NCI-H128 (cell line): ENCODE data around the gene SP140L.
"Not testable (repeated sequence)": the region's sequence is repeated elsewhere in the genome, so short reads cannot be mapped to it uniquely, and the experiment has no call there.

Source experiments
- DNase-seq: peaks from one replicate; lab custom pipeline; 2025; ENCODE audit not compliant: unreplicated experiment; lab: John Stamatoyannopoulos, UW

The SP140L gene

GRCh38 chr2:230362030-230362691, 35.2 kb downstream of the SP140L start:
- no peak for DNase-seq

DNA sequence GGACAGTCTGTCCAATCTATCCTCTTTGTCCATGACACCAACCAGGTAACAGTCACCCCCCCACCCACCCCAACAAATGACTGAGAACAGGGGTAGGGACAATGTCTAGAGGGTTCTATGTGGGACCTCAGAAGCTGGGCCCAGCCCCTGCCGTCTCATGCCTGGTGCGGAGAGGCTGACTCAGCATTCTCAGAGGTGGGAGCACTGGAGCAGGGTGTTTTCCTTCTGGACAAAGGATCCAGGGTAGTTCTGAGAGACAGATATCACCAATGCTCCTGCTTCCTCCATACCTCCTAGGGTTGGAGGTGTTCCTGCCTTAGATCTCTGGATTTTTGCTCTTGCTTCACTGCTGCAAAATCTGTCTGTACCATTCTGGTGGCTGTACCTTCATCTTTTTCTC, 55.1 kb downstream of the SP140L start:
- no peak for DNase-seq

DNA sequence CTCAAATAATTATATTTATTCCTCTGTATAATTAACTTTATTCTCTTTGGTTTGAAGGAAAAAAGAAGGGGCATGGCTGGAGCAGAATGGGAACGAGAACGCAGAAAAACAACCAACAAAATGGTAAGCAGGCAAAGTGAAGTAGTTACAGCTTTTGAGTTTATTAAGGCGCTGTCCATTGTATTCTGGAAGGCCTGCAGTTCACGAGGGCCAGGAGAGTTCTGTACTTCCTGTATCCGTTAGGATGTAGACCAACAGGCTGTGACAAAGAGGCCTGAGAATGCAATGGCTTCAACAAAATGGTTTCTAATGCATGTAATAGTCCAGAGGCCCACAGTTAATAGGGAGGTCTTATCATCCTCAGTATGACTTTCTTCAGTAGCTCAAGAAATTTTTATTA, 56.5 kb downstream of the SP140L start:
- DNase-seq: no peak

GRCh38 chr2:230384986-230385385, 58.0 kb downstream of the SP140L start:
- no peak for DNase-seq

DNA sequence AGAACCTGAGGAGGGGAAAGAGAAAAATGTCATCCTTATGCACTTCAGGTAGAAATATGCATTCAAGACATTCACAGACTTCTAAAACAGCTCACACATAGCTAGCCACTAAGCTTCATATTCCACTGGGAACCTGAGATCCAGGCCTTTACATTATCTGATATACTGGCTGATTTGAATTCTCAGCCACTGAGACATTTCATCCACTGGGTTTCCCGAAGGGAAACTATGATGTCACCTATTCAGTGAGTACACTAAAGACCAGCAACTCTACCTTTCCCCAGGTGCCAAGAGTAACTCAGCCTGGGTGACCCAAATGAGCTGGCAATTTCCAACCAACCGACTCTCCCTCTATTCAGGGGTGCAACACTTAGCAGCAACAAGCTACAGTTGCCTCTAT, 67.3 kb downstream of the SP140L start:
- DNase-seq: no peak

DNA sequence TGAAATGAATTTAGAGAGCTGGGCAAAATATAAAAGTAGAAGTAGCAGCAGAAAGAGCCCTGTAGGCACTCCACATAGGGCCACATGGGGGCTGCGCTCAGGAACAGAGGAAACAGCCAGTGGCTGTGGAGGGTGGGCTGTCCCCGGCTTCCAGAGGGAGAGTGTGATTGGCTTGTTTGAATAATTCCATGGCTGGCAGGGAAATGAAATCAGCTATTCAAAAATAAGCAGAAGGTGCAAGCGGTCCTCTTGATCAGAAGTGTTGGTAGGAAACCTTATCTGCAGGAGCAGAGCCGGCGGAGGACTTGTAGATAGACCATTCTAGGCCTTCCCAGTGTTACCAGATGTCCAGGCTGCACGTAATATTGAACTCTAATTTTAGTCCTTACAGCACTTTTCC, 71.7 kb downstream of the SP140L start:
- DNase-seq: not testable (repeated sequence)

GRCh38 chr2:230400041-230400440, 73.0 kb downstream of the SP140L start:
- DNase-seq: no peak

- no peak for DNase-seq
These were observed 73.5 kb downstream of the SP140L start for GRCh38 chr2:230400454-230400853.

- DNase-seq: not testable (repeated sequence)
These were observed 74.0 kb downstream of the SP140L start for GRCh38 chr2:230401026-230401425.

DNA sequence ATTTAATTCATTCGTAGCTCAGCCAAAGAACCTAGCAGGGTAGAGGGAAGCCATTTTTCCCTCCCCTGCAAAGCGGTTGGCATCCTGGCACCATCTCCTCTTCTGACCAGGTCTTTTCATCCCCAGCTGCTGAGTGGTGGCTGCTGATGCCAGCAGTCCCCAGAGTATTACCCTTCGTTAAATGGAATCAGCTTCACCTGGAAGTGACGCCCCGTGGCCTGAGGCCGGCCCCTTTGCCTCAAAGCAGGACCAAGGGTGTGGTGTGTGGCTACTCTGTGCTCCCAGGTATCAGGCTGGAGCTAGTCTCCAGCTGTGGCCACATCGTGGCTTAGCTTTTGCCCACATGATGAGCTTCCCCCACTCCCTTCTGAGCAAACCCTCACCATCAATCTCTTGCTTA, 76.8 kb downstream of the SP140L start:
- no peak for DNase-seq

GRCh38 chr2:230405824-230406223, 78.8 kb downstream of the SP140L start:
- no peak for DNase-seq

DNA sequence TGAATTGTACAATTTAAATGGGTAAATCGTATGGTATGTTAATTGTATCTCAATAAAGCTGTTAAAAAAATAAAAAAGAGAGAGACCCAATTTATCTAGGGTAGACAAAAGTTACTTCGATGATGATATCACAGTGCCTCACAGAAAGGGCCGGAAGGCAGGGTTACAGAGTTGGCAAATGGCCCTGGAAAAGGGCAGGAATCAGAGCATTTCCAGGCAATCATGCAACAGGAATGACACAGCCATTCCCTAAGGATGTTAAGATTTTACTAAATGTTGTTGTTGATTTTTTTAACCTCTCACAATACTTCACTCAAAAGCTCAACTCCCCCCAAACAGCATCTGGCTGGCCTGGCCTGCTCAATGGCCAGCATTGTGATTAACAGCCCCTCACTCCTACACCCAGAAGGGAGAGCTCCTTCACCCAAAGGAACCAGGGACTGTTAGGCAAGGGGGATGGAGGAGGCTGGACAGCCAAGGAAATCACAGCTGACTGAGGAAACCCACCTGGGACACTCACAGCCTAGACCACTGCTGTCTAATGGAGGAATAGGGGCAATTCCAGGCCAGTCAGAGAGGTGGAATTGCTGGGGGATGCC, 81.3 kb downstream of the SP140L start:
- DNase-seq: no peak

DNA sequence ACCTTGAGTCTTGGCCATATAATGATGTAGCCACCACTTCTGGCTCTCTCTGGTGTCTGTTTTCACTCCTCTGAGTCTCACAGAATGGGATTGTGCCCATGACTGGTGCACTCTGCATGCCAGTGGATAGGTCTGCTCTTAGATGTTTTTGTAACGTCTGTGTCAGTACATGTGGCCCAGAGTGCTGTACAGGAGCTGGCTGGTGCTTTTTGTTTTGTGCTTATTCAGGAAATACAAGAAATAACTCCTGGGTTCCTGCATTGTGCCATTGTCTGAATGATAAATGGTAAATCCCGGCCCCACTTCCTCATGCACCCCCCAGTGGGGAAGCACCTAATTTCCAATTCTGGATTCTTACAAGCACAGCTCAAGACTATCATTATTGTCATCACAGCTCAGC, 82.3 kb downstream of the SP140L start:
- DNase-seq: not testable (repeated sequence)

DNA sequence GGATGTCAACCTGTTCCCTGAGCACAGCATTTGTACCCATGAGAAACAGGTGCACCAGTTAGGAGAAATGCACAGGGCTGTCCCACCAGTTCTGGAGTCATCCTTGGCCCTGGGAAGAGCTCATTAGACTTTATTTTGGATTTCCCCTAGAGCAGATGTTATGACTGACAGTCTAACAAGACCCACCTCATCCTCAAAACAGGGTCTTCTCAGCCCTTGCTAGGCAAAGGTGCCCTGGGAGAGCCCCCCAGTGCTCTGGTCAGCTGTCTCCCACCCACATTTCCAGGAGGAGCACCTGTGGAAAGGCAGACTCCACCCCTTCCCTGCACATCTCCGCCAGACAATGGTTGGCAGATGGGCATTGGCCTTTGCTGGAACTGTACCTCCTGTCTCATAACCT, 83.3 kb downstream of the SP140L start:
- DNase-seq: no peak

DNA sequence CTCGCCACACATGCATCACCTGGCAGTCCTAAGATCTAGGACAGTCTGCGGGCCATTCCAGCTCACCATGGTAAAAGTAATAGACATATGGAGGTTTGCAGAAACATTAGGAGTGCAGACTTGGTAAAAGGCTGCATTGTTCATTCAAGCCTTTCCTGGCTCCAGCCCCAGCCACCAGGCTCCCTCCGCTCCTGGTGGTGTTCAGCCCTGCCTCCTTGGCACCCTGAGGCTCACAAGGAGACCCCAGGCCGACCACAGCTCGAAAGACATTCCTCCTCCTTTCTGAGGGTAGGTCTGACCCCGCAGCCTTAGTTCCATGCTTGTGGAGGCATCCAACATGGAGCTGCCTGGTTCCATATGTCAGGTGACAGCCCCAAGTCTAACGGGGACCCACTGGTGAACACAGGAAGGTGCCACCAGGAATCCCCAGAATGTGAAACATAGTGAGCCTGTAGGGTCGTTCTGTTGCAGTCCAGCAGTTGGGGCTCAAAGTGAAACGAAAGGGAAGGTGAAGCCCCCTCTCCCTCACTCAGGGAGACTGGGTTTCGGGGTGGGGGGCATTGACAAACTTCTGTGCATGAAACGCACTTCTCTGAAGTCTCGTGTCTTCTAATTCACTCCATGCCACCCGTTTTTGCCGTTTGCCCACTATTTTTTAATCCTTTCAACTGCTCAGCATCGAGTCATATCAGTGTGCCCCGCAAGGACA, 84.0 kb downstream of the SP140L start:
- DNase-seq: no peak

GRCh38 chr2:230411570-230412370, 84.8 kb downstream of the SP140L start:
- DNase-seq: no peak

DNA sequence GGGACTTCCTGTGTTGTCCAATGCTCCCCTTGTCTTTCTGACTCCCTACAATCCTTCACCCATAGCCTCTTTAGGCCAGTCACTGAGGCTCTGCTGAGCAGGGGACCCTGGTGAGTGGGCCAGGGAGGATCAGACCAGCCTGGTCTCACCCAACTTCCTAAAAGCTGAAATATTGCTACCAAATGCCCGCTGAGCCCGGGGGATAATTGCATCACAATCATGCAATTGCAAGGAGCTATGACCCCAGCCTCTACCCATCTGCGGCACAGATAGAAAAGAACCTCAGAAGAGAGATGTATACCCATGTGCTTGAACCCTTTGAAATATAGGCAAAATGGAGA, 85.3 kb downstream of the SP140L start:
- no peak for DNase-seq

- no peak for DNase-seq
These were observed 85.9 kb downstream of the SP140L start for GRCh38 chr2:230412846-230413245.

- DNase-seq: no peak
These were observed 86.5 kb downstream of the SP140L start for GRCh38 chr2:230413479-230413878.

DNA sequence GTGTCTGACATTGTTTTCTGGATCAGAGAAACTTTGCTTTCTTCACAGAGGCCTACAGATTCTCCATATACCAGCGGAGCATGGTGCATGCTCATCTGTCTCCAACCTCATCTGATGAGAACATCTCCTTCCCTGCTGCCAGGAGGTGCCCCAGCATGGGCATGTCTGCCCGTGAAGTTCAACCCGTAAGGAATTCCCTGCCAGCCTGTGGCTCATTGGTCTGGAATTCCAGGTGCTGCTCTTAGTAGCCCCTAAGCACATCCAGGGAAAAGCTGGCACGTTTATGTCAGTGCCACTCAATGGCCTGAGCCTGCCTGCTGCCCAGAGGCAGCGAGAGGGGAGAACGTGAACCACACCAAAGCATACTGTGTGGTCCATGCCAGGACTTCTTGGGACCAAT, 87.3 kb downstream of the SP140L start:
- DNase-seq: no peak

DNA sequence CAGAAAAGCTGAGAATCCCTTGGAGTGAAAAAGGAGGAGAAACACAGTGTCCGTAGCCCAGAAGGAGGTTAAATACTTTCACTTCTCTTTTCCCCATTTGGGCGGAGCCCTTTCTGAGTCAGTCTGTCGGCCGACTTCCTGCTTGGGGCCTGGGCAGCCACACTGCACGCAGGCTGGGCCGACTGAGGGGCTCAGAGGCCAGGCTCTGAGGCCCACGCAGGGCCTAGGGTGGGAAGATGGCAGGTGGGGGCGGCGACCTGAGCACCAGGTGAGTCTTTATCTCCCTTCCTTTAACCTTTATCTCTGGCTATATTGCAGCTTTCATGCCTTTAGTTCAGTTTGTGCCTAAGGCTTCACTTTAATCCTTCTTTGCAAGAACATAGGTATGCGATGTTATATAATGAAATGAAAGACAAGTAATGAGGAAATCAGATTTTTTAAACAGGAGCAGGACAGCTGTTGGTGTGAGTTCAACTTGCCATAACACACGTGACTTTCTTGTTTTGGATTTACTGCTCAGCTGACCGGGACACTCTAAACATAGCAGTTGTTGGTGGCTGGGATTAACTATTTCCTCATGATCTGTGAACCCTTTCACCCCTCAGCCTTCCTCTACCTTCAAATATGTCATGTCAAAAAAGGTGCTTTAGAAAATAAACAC, 89.2 kb downstream of the SP140L start, which contains the start of gene SP100:
SP100 (plus strand) TSS at position 141 of the 661 bp plus-strand sequence; CDS start at position 237, 96 bp downstream.
- DNase-seq: no peak
